Measurements from ENCODE around the gene MAD1L1. TPM values are rescaled to one million over a fixed set of nuclear protein-coding genes. Genes with fewer than 3 reads are reported as not detected.

Gene MAD1L1
- total RNA-seq, 1 donor from 2014 or later: 32.3 TPM

DNA sequence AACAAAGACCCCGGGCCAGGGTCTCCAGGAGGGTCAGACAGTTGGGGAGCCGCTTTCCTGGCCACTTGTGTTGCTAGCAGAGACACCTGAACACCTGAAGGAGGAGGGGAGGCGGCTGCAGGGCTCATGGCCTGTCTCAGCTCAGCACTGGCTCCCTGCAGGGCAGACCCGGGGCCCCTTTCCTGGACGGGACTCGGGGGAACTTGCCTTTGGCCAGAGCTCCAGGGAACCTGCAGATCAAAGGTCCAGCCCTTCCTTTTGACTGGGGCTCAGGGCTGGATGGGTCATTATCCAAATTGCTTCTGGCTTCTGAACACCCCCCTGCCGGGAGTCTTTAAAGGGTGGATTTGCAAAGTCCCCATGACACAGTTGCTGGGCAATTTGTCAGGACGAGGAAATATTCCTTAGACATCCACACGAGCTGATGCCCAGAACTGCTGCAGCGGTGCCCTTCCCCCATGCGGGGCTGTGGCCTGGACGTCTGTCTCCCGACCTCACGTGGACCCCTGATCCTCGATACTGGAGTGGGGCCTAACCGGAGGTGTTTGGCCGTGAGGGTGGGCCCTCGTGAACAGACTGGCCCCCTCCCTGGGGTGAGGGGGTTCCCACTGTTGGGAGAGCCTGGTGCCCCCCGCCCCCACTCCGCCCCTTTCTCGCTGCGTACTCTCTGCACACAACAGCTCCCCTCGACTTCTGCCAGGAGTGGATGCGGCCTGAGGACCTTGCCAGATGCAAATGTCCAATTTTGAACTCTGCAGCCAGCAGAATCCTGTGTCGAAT is 368.4 kb downstream of the MAD1L1 start:
- H3K4me3 ChIP-seq (ENCODE audit: insufficient read depth, low read depth, low read length): no peak overlapping the region
- H3K27ac ChIP-seq (ENCODE audit: low read depth, low read length): no peak overlapping the region
- no peaks in the 10 kb centered on the region for H3K9me3 Mint-ChIP-seq (ENCODE audit: unreplicated experiment)
- DNase-seq (ENCODE audit: low read depth) (no peak), FAIRE-seq (no peak)
- H2AFZ ChIP-seq (ENCODE audit: low read depth, low read length): no peak overlapping the region
- H3K27me3 Mint-ChIP-seq (ENCODE audit: low read depth, unreplicated experiment): peaks cover 4% of the 10 kb centered on the region
- H3K4me2 ChIP-seq (ENCODE audit: low read length): no peak overlapping the region
- H3K27me3 ChIP-seq (ENCODE audit: insufficient read depth, low read length): no peaks in the 10 kb centered on the region
- no peaks in the 10 kb centered on the region for H3K36me3 ChIP-seq (ENCODE audit: insufficient read depth, low read length)
- H3K4me1 Mint-ChIP-seq (ENCODE audit: low read depth, unreplicated experiment): no peaks in the 10 kb centered on the region
- no peaks in the 10 kb centered on the region for H4K20me1 ChIP-seq (ENCODE audit: insufficient read depth, low read length)
- H3K4me3 Mint-ChIP-seq (ENCODE audit: unreplicated experiment): no peak overlapping the region
- no peaks in the 10 kb centered on the region for H3K4me1 ChIP-seq (ENCODE audit: insufficient read depth, low read length)
- TF ChIP-seq CTCF (IDR thresholded peaks at IDR 0.05; ENCODE audit: insufficient read depth, low read depth, low read length): no peak
- TF ChIP-seq EZH2 (IDR thresholded peaks at IDR 0.05; ENCODE audit: insufficient read depth, low read length): no peak
- no peak overlapping the region for H3K9ac ChIP-seq (ENCODE audit: low read length)
- H3K36me3 Mint-ChIP-seq (ENCODE audit: low read depth, unreplicated experiment): no peaks in the 10 kb centered on the region
- H3K27ac Mint-ChIP-seq (ENCODE audit: unreplicated experiment): peak overlapping the region; percentile 12
- no peaks in the 10 kb centered on the region for H3K79me2 ChIP-seq (ENCODE audit: insufficient read depth, low read length)
- no peaks in the 10 kb centered on the region for H3K9me3 ChIP-seq (ENCODE audit: insufficient read depth, low read depth, low read length)

- Mint-ChIP-seq H3K27me3 (ENCODE audit: low read depth, unreplicated experiment) (peaks cover 4% of the 10 kb centered on the region), H3K36me3 (ENCODE audit: low read depth, unreplicated experiment) (no peaks in the 10 kb centered on the region), H3K4me1 (ENCODE audit: low read depth, unreplicated experiment) (no peaks in the 10 kb centered on the region), H3K27ac (ENCODE audit: unreplicated experiment) (no peak overlapping the region), H3K9me3 (ENCODE audit: unreplicated experiment) (no peaks in the 10 kb centered on the region), H3K4me3 (ENCODE audit: unreplicated experiment) (no peak overlapping the region)
- H3K9me3 ChIP-seq (ENCODE audit: insufficient read depth, low read depth, low read length): no peaks in the 10 kb centered on the region
- TF ChIP-seq EZH2 (IDR thresholded peaks at IDR 0.05; ENCODE audit: insufficient read depth, low read length) (no peak), CTCF (IDR thresholded peaks at IDR 0.05; ENCODE audit: insufficient read depth, low read depth, low read length) (no peak)
- no peaks in the 10 kb centered on the region for H4K20me1 ChIP-seq (ENCODE audit: insufficient read depth, low read length)
- no peaks in the 10 kb centered on the region for H3K4me1 ChIP-seq (ENCODE audit: insufficient read depth, low read length)
- DNase-seq (ENCODE audit: low read depth) (no peak), FAIRE-seq (no peak)
- no peak overlapping the region for H3K9ac ChIP-seq (ENCODE audit: low read length)
- no peaks in the 10 kb centered on the region for H3K36me3 ChIP-seq (ENCODE audit: insufficient read depth, low read length)
- H3K4me3 ChIP-seq (ENCODE audit: insufficient read depth, low read depth, low read length): no peak overlapping the region
- H2AFZ ChIP-seq (ENCODE audit: low read depth, low read length): no peak overlapping the region
- H3K4me2 ChIP-seq (ENCODE audit: low read length): no peak overlapping the region
- H3K79me2 ChIP-seq (ENCODE audit: insufficient read depth, low read length): no peaks in the 10 kb centered on the region
- no peaks in the 10 kb centered on the region for H3K27me3 ChIP-seq (ENCODE audit: insufficient read depth, low read length)
- H3K27ac ChIP-seq (ENCODE audit: low read depth, low read length): no peak overlapping the region
These were observed 369.4 kb downstream of the MAD1L1 start for GRCh38 chr7:1863091-1863900.
